GM12891 (cell line): Measurements from ENCODE around the gene ORAI1.
"Not testable (repeated sequence)": the region's sequence is repeated elsewhere in the genome, so short reads cannot be mapped to it uniquely, and the experiment has no call there.

ENCODE experiments used
- DNase-seq: peaks from one replicate; pipeline ENCODE4 v3.0.0; 2011; ENCODE audit warnings: low spot score; ENCODE audit not compliant: insufficient read length
- FAIRE-seq: peaks from 2 replicates; lab custom pipeline; 2011; peaks lifted over from hg19 to GRCh38; lab: Jason Lieb, UNC
- PAX5 ChIP-seq: IDR thresholded peaks from 2 replicates; pipeline ENCODE4 v1.6.1; 2011; ENCODE audit warnings: low read length, moderate library complexity, mild to moderate bottlenecking; ENCODE audit not compliant: insufficient read depth, severe bottlenecking
- POLR2A ChIP-seq: IDR thresholded peaks from 2 replicates; pipeline ENCODE4 v1.6.1; 2011; ENCODE audit warnings: low read depth, low read length, control low read depth
- POLR2AphosphoS5 ChIP-seq: IDR thresholded peaks from 2 replicates; pipeline ENCODE4 v1.6.1; 2011; ENCODE audit warnings: low read depth, low read length, control low read depth
- POU2F2 ChIP-seq: IDR thresholded peaks from 2 replicates; pipeline ENCODE4 v1.6.1; 2011; ENCODE audit warnings: low read depth, mild to moderate bottlenecking, control low read depth, low read length, moderate library complexity
- SPI1 ChIP-seq: IDR thresholded peaks from 2 replicates; pipeline ENCODE4 v1.6.1; 2011; ENCODE audit warnings: low read depth, low read length, control low read depth
- TAF1 ChIP-seq: IDR thresholded peaks from 2 replicates; pipeline ENCODE4 v1.6.1; 2011; ENCODE audit warnings: low read depth, low read length, control low read depth

ORAI1 gene

GRCh38 chr12:121648458-121649028 is 22.2 kb downstream of the ORAI1 start:
- DNase-seq (no peak), FAIRE-seq (no peak)
- TF ChIP-seq TAF1 = no peak
- no peak for TF ChIP-seq POLR2AphosphoS5
- TF ChIP-seq POLR2A = no peak
- TF ChIP-seq PAX5 = no peak
- TF ChIP-seq POU2F2 = no peak
- no peak for TF ChIP-seq SPI1

- no peak for TF ChIP-seq PAX5
- no peak for TF ChIP-seq SPI1
- TF ChIP-seq POLR2AphosphoS5 = no peak
- TF ChIP-seq POLR2A = no peak
- no peak for TF ChIP-seq POU2F2
- TF ChIP-seq TAF1 = no peak
- no peak for DNase-seq
- no peak for FAIRE-seq
These were observed 23.0 kb downstream of the ORAI1 start for GRCh38 chr12:121649322-121649721.

GRCh38 chr12:121649819-121650353 is 23.6 kb downstream of the ORAI1 start:
- FAIRE-seq (no peak), DNase-seq (no peak)
- TF ChIP-seq POU2F2 (no peak), POLR2AphosphoS5 (no peak), TAF1 (no peak), SPI1 (no peak), POLR2A (no peak), PAX5 (no peak)

GRCh38 chr12:121651320-121651719 is 25.0 kb downstream of the ORAI1 start:
- no peak for TF ChIP-seq POLR2A
- no peak for TF ChIP-seq TAF1
- no peak for TF ChIP-seq POU2F2
- FAIRE-seq = no peak
- no peak for DNase-seq

- TF ChIP-seq PAX5 = no peak
- TF ChIP-seq TAF1 = no peak
- no peak for TF ChIP-seq POLR2A
- no peak for TF ChIP-seq POU2F2
- TF ChIP-seq POLR2AphosphoS5 = no peak
- TF ChIP-seq SPI1 = no peak
- DNase-seq (no peak), FAIRE-seq (no peak)
These were observed 26.6 kb downstream of the ORAI1 start for GRCh38 chr12:121652767-121653497.

GRCh38 chr12:121653999-121654398 is 27.7 kb downstream of the ORAI1 start:
- DNase-seq (no peak), FAIRE-seq (no peak)
- no peak for TF ChIP-seq POU2F2

- no peak for FAIRE-seq
- no peak for TF ChIP-seq POLR2AphosphoS5
- TF ChIP-seq TAF1 = no peak
- TF ChIP-seq PAX5 = no peak
- DNase-seq = no peak
These were observed 29.8 kb downstream of the ORAI1 start for GRCh38 chr12:121656122-121656521.

GRCh38 chr12:121657305-121658008 is 31.1 kb downstream of the ORAI1 start:
- FAIRE-seq = no peak
- no peak for DNase-seq
- TF ChIP-seq POU2F2 (no peak), POLR2AphosphoS5 (no peak), PAX5 (no peak)

GRCh38 chr12:121661353-121662105 is 35.2 kb downstream of the ORAI1 start:
- not testable (repeated sequence) for FAIRE-seq, DNase-seq

GRCh38 chr12:121663610-121663929 is 37.2 kb downstream of the ORAI1 start:
- DNase-seq = no peak
- FAIRE-seq = no peak
- no peak for TF ChIP-seq PAX5
- TF ChIP-seq TAF1 = no peak

- not testable (repeated sequence) for FAIRE-seq, DNase-seq
These were observed 40.5 kb downstream of the ORAI1 start for GRCh38 chr12:121666829-121667228.
